Glomerular visceral epithelial cell (primary cell): ENCODE results near the gene KIRREL2.
"Not testable (repeated sequence)": the region's sequence is repeated elsewhere in the genome, so short reads cannot be mapped to it uniquely, and the experiment has no call there.

Experiments
- DNase-seq: peaks from one replicate; pipeline ENCODE4 v3.0.0-alpha.2; 2016; ENCODE audit errors: extremely low spot score

Gene KIRREL2

GRCh38 chr19:35897706-35898451, 41.2 kb downstream of the KIRREL2 start:
- DNase-seq: no peak

GRCh38 chr19:35898499-35898809, 41.7 kb downstream of the KIRREL2 start:
- no peak for DNase-seq

- DNase-seq: peak; percentile 91
Measured at GRCh38 chr19:35899547-35900214, 43.0 kb downstream of the KIRREL2 start.

- DNase-seq: peak; percentile 36
Measured at GRCh38 chr19:35901055-35901644, 44.4 kb downstream of the KIRREL2 start.

- peak; percentile 37 for DNase-seq
Measured at GRCh38 chr19:35901854-35902661, 45.3 kb downstream of the KIRREL2 start, which contains the start of gene HCST. Gene HCST (plus strand): TSS chr19:35902529. CDS start chr19:35902594, 65 bp downstream.

GRCh38 chr19:35902870-35903475, 46.3 kb downstream of the KIRREL2 start:
- no peak for DNase-seq

- peak; percentile 86 for DNase-seq
Measured at GRCh38 chr19:35903550-35904179, 47.0 kb downstream of the KIRREL2 start.

- DNase-seq: no peak
Measured at GRCh38 chr19:35904311-35905068, 47.8 kb downstream of the KIRREL2 start.

- no peak for DNase-seq
Measured at GRCh38 chr19:35905178-35905727, 48.5 kb downstream of the KIRREL2 start.

- no peak for DNase-seq
Measured at GRCh38 chr19:35907377-35907745, 50.6 kb downstream of the KIRREL2 start.

- no peak for DNase-seq
Measured at GRCh38 chr19:35908010-35908441, 51.3 kb downstream of the KIRREL2 start, which contains the start of gene TYROBP. Gene TYROBP (minus strand): TSS chr19:35908295. CDS start chr19:35908228, 67 bp downstream.

- no peak for DNase-seq
Measured at GRCh38 chr19:35908973-35909683, 52.4 kb downstream of the KIRREL2 start.

- no peak for DNase-seq
Measured at GRCh38 chr19:35909684-35910035, 52.9 kb downstream of the KIRREL2 start.

GRCh38 chr19:35910355-35910754, 53.6 kb downstream of the KIRREL2 start:
- DNase-seq: not testable (repeated sequence)

GRCh38 chr19:35911173-35911572, 54.5 kb downstream of the KIRREL2 start:
- no peak for DNase-seq

- DNase-seq: peak; percentile 74
Measured at GRCh38 chr19:35911790-35912189, 55.1 kb downstream of the KIRREL2 start.

- no peak for DNase-seq
Measured at GRCh38 chr19:35913589-35913988, 56.9 kb downstream of the KIRREL2 start.

GRCh38 chr19:35915443-35915842, 58.7 kb downstream of the KIRREL2 start:
- no peak for DNase-seq
